ENCODE results near the gene KRT5. TPM values are rescaled to one million over a fixed set of nuclear protein-coding genes. Genes with fewer than 3 reads are reported as not detected.

The KRT5 gene
- total RNA-seq, 1 donor: 0.36 TPM

DNA sequence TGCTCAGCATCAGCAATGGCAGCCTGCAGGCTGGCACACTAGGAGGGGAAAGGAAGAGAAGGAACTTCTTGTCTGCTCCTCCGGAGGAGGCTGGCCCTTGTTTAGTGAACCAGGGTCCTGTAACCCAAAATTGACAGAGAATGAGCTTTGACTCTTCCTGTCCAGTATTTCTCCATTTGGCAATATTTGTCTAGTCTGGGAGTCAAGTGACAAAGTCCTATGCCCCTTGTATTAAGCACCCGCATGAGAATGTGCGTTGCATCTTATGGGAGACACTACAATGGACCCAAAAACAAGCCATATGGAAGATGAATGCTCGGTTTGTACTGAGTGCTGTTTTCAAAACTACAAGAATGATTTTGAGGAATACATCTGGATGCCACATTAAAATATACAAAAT is 50.3 kb downstream of the KRT5 start:
- H3K27me3 ChIP-seq (ENCODE audit: insufficient read depth, low read length): peaks cover 22% of the 10 kb centered on the region
- no peak for DNase-seq (ENCODE audit: insufficient read length, low spot score, missing footprints)
- no peaks in the 10 kb centered on the region for H3K4me1 ChIP-seq (ENCODE audit: insufficient read depth, low read length)
- H3K27ac ChIP-seq (ENCODE audit: low read depth, low read length): no peak overlapping the region
- no peaks in the 10 kb centered on the region for H3K79me2 ChIP-seq (ENCODE audit: insufficient read depth, low read length)
- TF ChIP-seq CTCF (IDR thresholded peaks at IDR 0.05; ENCODE audit: extremely low read depth, low read depth, low read length): no peak
- H3K36me3 ChIP-seq (ENCODE audit: insufficient read depth, low read length): no peaks in the 10 kb centered on the region
- no peak overlapping the region for H3K4me3 ChIP-seq (ENCODE audit: insufficient read depth, low read length)
- no peaks in the 10 kb centered on the region for H3K9me3 ChIP-seq (ENCODE audit: low read depth, low read length)
- H2AFZ ChIP-seq (ENCODE audit: low read length): no peak overlapping the region
- no peak overlapping the region for H3K4me2 ChIP-seq (ENCODE audit: insufficient read depth, low read length)
- no peaks in the 10 kb centered on the region for H4K20me1 ChIP-seq (ENCODE audit: insufficient read depth, low read length)

- Histone ChIP-seq H3K4me3 (ENCODE audit: insufficient read depth, low read length) (no peak overlapping the region), H4K20me1 (ENCODE audit: insufficient read depth, low read length) (no peaks in the 10 kb centered on the region), H3K4me1 (ENCODE audit: insufficient read depth, low read length) (no peaks in the 10 kb centered on the region), H3K27ac (ENCODE audit: low read depth, low read length) (no peak overlapping the region), H3K79me2 (ENCODE audit: insufficient read depth, low read length) (no peaks in the 10 kb centered on the region), H3K9me3 (ENCODE audit: low read depth, low read length) (no peaks in the 10 kb centered on the region), H3K36me3 (ENCODE audit: insufficient read depth, low read length) (no peaks in the 10 kb centered on the region), H3K4me2 (ENCODE audit: insufficient read depth, low read length) (no peak overlapping the region), H2AFZ (ENCODE audit: low read length) (no peak overlapping the region), H3K27me3 (ENCODE audit: insufficient read depth, low read length) (peaks cover 65% of the 10 kb centered on the region)
- no peak for DNase-seq (ENCODE audit: insufficient read length, low spot score, missing footprints)
- TF ChIP-seq CTCF (IDR thresholded peaks at IDR 0.05; ENCODE audit: extremely low read depth, low read depth, low read length): no peak
Observed at GRCh38 chr12:52464897-52465296, 55.3 kb downstream of the KRT5 start.

Other genes starting within 250 kb of the KRT5 start
- under 0.01 and 0.36 TPM in 2 replicates for gene KRT86, start 245.7 kb downstream of the KRT5 start, total RNA-seq
- gene KRT81, start 228.9 kb downstream of the KRT5 start, total RNA-seq: 0.29 TPM in 1 of 2 replicates, not detected in the other
- not detected in 2 replicates for gene KRT83, start 199.0 kb downstream of the KRT5 start, total RNA-seq
- gene KRT85, start 152.9 kb downstream of the KRT5 start, total RNA-seq: not detected in 2 replicates
- gene KRT84, start 134.7 kb downstream of the KRT5 start, total RNA-seq: not detected in 2 replicates
- gene KRT82, start 114.1 kb downstream of the KRT5 start, total RNA-seq: not detected in 2 replicates
- gene KRT75, start 86.0 kb downstream of the KRT5 start, total RNA-seq: under 0.01 TPM in 1 of 2 replicates, not detected in the other
- not detected in 2 replicates for gene KRT6B, start 68.2 kb downstream of the KRT5 start, total RNA-seq
- not detected in 2 replicates for gene KRT6C, start 46.6 kb downstream of the KRT5 start, total RNA-seq
- under 0.01 and 0.72 TPM in 2 replicates for gene KRT6A, start 27.1 kb downstream of the KRT5 start, total RNA-seq
- not detected in 2 replicates for gene KRT71, start 32.8 kb upstream of the KRT5 start, total RNA-seq
- gene KRT74, start 53.4 kb upstream of the KRT5 start, total RNA-seq: not detected in 2 replicates
- not detected in 2 replicates for gene KRT72, start 81.1 kb upstream of the KRT5 start, total RNA-seq
- not detected in 2 replicates for gene KRT73, start 98.2 kb upstream of the KRT5 start, total RNA-seq
- not detected in 2 replicates for gene KRT2, start 131.8 kb upstream of the KRT5 start, total RNA-seq
- gene KRT1, start 160.0 kb upstream of the KRT5 start, total RNA-seq: not detected in 2 replicates
- gene KRT77, start 183.1 kb upstream of the KRT5 start, total RNA-seq: not detected in 2 replicates